NCI-H345 (cell line): ENCODE data around the gene NOL12.
A peak's percentile ranks its signal among the peaks of the same experiment; 100 is the strongest.

Source experiments
- DNase-seq: peaks from one replicate; lab custom pipeline; 2025; lab: John Stamatoyannopoulos, UW

Gene NOL12

GRCh38 chr22:37659066-37659896, 26.9 kb upstream of the NOL12 start:
- DNase-seq = peak; percentile 18

- DNase-seq = no peak
Observed at GRCh38 chr22:37659897-37660708, 26.0 kb upstream of the NOL12 start.

GRCh38 chr22:37660709-37661045, 25.5 kb upstream of the NOL12 start:
- no peak for DNase-seq

- peak; percentile 63 for DNase-seq
Observed at GRCh38 chr22:37661160-37661924, 24.8 kb upstream of the NOL12 start.

- no peak for DNase-seq
Observed at GRCh38 chr22:37662039-37662438, 24.1 kb upstream of the NOL12 start.

- no peak for DNase-seq
Observed at GRCh38 chr22:37663521-37664140, 22.5 kb upstream of the NOL12 start.

GRCh38 chr22:37664249-37665101, 21.7 kb upstream of the NOL12 start:
- no peak for DNase-seq

- no peak for DNase-seq
Observed at GRCh38 chr22:37665487-37665886, 20.7 kb upstream of the NOL12 start.

- DNase-seq = no peak
Observed at GRCh38 chr22:37669586-37669985, 16.6 kb upstream of the NOL12 start.

- no peak for DNase-seq
Observed at GRCh38 chr22:37672206-37672919, 13.8 kb upstream of the NOL12 start.

GRCh38 chr22:37672920-37673455, 13.2 kb upstream of the NOL12 start:
- no peak for DNase-seq

GRCh38 chr22:37674248-37674647, 11.9 kb upstream of the NOL12 start:
- no peak for DNase-seq

GRCh38 chr22:37674951-37675929, 10.9 kb upstream of the NOL12 start, which contains the start of gene LGALS1:
TSS of gene LGALS1 (plus strand) at chr22:37675636. CDS start at chr22:37675703, 67 bp downstream.
- DNase-seq = peak; percentile 65

- DNase-seq = no peak
Observed at GRCh38 chr22:37675930-37676735, 10.0 kb upstream of the NOL12 start.

GRCh38 chr22:37676736-37677492, 9.2 kb upstream of the NOL12 start:
- DNase-seq = peak; percentile 79

- no peak for DNase-seq
Observed at GRCh38 chr22:37677493-37677974, 8.6 kb upstream of the NOL12 start.

- no peak for DNase-seq
Observed at GRCh38 chr22:37678372-37678771, 7.8 kb upstream of the NOL12 start.
